Ishikawa (cell line): ENCODE measurements around the gene TFB1M.

Experiments used
- CEBPB ChIP-seq: IDR thresholded peaks from 2 replicates; pipeline ENCODE4 v1.6.1; 2012
- CREB1 ChIP-seq: IDR thresholded peaks from 2 replicates; pipeline ENCODE4 v1.6.1; 2012; ENCODE audit warnings: low read depth
- EGR1 ChIP-seq: IDR thresholded peaks from 2 replicates; pipeline ENCODE4 v1.6.1; 2012
- EP300 ChIP-seq: IDR thresholded peaks from 2 replicates; pipeline ENCODE4 v1.6.1; 2012; ENCODE audit warnings: borderline replicate concordance
- FOXM1 ChIP-seq: IDR thresholded peaks from 2 replicates; pipeline ENCODE4 v1.6.1; 2012; ENCODE audit warnings: low read depth, borderline replicate concordance
- NFIC ChIP-seq: IDR thresholded peaks from 2 replicates; pipeline ENCODE4 v1.6.1; 2012
- RAD21 ChIP-seq: IDR thresholded peaks from 2 replicates; pipeline ENCODE4 v1.6.1; 2012; ENCODE audit warnings: low read depth
- TAF1 ChIP-seq: IDR thresholded peaks from 2 replicates; pipeline ENCODE4 v1.6.1; 2012; ENCODE audit warnings: low read depth, mild to moderate bottlenecking
- TCF12 ChIP-seq: IDR thresholded peaks from 2 replicates; pipeline ENCODE4 v1.6.1; 2012; ENCODE audit warnings: low read depth
- TEAD4 ChIP-seq: IDR thresholded peaks from 2 replicates; pipeline ENCODE4 v1.6.1; 2012
- YY1 ChIP-seq: IDR thresholded peaks from 2 replicates; pipeline ENCODE4 v1.6.1; 2012; ENCODE audit warnings: low read depth
- ZBTB7A ChIP-seq: IDR thresholded peaks from 2 replicates; pipeline ENCODE4 v1.6.1; 2012; ENCODE audit warnings: low read depth
- TF ChIP-seq, protein P1 (sequence below): IDR thresholded peaks from 2 replicates; pipeline ENCODE4 v1.6.1; 2012; ENCODE audit warnings: low read depth, mild to moderate bottlenecking
- TF ChIP-seq, protein P2 (sequence below): IDR thresholded peaks from 2 replicates; pipeline ENCODE4 v1.6.1; 2012
- TF ChIP-seq, protein P3 (sequence below): IDR thresholded peaks from 2 replicates; pipeline ENCODE4 v1.6.1; 2012

The TFB1M gene

DNA sequence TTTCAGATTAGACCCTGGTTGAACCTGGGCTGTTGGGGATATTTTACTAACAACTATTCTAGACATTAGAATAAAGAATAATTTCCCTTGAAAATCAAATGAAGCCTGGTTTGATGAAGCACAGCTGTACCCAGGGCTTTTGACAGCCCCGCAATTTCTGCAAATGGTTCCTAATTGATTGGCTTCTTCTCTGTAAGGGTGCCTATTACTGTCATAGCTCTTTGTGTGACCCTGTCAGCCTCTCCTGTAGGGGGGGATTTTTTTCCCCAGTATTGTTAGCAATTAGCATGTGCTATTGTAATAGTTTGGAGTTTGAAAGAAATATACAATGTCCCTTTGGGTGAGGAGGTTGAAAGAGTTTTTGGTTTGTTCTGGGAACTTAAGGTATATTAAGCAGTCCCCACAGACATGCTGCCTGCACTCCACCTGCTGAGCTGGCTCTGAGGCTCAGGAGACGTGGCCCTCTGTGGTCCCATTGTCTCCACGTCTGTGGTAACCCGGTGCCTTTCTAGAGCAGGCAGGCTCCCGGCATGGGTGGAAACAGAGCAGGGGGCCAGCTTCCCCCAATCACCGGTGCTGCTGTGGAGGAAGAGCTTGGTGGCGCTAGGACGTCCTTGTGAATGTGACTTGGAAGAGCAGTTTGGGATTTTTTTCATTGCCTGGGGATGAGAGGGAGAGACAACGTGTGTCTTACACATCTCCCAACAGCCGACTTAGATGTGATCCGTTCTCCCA, 97.8 kb downstream of the TFB1M start:
- TF ChIP-seq TAF1, result no peak
- no peak for TF ChIP-seq EP300
- TF ChIP-seq, protein P1, sequence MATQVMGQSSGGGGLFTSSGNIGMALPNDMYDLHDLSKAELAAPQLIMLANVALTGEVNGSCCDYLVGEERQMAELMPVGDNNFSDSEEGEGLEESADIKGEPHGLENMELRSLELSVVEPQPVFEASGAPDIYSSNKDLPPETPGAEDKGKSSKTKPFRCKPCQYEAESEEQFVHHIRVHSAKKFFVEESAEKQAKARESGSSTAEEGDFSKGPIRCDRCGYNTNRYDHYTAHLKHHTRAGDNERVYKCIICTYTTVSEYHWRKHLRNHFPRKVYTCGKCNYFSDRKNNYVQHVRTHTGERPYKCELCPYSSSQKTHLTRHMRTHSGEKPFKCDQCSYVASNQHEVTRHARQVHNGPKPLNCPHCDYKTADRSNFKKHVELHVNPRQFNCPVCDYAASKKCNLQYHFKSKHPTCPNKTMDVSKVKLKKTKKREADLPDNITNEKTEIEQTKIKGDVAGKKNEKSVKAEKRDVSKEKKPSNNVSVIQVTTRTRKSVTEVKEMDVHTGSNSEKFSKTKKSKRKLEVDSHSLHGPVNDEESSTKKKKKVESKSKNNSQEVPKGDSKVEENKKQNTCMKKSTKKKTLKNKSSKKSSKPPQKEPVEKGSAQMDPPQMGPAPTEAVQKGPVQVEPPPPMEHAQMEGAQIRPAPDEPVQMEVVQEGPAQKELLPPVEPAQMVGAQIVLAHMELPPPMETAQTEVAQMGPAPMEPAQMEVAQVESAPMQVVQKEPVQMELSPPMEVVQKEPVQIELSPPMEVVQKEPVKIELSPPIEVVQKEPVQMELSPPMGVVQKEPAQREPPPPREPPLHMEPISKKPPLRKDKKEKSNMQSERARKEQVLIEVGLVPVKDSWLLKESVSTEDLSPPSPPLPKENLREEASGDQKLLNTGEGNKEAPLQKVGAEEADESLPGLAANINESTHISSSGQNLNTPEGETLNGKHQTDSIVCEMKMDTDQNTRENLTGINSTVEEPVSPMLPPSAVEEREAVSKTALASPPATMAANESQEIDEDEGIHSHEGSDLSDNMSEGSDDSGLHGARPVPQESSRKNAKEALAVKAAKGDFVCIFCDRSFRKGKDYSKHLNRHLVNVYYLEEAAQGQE, result no peak
- no peak for TF ChIP-seq FOXM1
- no peak for TF ChIP-seq YY1
- TF ChIP-seq, protein P2, sequence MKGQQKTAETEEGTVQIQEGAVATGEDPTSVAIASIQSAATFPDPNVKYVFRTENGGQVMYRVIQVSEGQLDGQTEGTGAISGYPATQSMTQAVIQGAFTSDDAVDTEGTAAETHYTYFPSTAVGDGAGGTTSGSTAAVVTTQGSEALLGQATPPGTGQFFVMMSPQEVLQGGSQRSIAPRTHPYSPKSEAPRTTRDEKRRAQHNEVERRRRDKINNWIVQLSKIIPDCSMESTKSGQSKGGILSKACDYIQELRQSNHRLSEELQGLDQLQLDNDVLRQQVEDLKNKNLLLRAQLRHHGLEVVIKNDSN, result no peak
- TF ChIP-seq RAD21, result no peak
- no peak for TF ChIP-seq EGR1

DNA sequence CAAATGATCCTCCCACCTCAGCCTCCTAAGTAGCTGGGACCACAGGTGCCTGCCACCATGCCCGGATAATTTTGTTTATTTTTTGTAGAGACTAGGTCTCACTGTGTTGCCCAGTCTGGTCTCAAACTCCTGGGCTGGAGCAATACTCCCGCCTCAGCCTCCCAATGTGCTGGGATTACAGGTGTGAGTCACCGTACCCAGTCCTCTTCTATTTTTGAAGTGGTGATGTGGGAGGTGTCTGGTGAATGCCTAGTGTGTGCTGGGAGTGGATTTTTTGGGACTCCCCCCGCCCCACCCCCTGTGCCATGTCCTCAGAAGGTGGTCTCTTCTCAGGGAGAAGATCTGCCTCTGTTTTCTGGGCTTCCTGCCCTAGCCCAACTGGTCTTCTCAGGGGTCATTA, 98.4 kb downstream of the TFB1M start:
- TF ChIP-seq ZBTB7A, result no peak
- TF ChIP-seq CREB1, result no peak
- no peak for TF ChIP-seq EP300
- no peak for TF ChIP-seq EGR1
- TF ChIP-seq, protein P2, result no peak
- no peak for TF ChIP-seq TCF12
- TF ChIP-seq CEBPB, result no peak
- TF ChIP-seq, protein P3, sequence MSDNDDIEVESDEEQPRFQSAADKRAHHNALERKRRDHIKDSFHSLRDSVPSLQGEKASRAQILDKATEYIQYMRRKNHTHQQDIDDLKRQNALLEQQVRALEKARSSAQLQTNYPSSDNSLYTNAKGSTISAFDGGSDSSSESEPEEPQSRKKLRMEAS, result no peak
- TF ChIP-seq TAF1, result no peak
- no peak for TF ChIP-seq TEAD4
- no peak for TF ChIP-seq RAD21
- TF ChIP-seq FOXM1, result no peak
- TF ChIP-seq, protein P1, result no peak
- no peak for TF ChIP-seq NFIC
- TF ChIP-seq YY1, result no peak

DNA sequence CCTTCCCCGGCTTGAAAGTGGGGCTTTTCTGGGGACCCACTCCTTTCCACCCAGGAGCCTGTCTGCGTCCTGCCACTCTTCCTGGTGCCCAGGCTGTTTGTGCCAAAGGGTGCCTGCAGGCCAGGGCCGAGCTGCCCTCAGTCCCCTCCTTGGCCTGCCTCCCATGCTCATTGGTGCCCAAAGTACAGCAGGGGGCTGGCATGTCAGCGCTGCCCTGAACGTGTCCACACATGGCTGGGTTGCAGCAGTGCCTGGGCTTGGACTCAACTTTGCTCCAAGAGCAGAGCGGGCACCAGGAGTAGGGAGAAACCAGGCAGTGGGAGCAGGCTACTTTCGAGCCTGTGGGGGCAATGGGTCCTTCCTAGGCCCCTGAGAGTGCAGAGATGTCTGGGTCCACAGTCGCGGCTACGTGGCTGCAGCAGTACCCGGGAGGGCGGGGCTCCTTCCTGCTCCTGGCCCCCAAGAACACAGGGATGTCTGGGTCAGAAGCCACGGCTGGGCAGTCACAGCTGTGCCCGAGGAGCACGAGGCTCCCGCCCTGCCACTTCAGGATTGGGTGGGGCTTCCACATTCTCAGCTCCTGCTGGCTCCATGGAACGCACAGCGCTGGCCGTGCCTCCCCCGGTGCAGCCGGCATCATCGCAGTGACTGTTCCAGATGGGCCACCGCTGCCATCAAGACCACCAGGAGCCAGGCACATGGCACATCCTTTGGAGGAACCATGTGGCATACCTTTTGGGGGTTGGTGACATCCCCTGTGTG, 100.5 kb downstream of the TFB1M start:
- TF ChIP-seq TAF1 (no peak), CREB1 (no peak), CEBPB (no peak), ZBTB7A (no peak), EGR1 (no peak), RAD21 (no peak), EP300 (no peak), TEAD4 (peak; percentile 30), YY1 (no peak), TCF12 (0 out of 2 replicates have a peak, but pooled peaks have one; percentile 62), FOXM1 (no peak), NFIC (no peak)
- TF ChIP-seq, protein P3, result peak; percentile 97
- TF ChIP-seq, protein P2, result 0 out of 2 replicates have a peak, but pooled peaks have one; percentile 36
- TF ChIP-seq, protein P1, result no peak
